Measurements from ENCODE around the gene MCF2L. TPM values are rescaled to one million over a fixed set of nuclear protein-coding genes. Genes with fewer than 3 reads are reported as not detected.

MCF2L gene
- polyA plus RNA-seq, 1 donor (not counting 4 experiments of a cell fraction or from before 2014, with no cell fraction given), result 0.14 TPM

DNA sequence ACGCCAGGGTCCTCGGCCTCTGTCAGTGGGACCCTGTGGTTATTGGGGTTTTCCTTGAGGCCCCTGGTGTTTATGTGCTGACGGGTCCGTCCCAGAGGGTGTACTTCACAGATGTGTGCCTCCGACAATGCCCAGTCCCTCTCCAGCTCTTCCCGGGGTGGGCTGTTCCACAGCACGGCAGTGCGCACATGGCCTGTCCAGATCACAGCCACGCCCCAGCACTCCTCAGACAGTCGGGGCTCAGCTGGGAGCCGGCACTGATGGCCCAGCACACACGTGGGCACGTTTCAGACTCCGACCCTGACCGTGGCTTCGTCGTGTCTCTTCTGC lies 119.6 kb downstream of the MCF2L start:
- no peak overlapping the region for H2AFZ ChIP-seq (ENCODE audit: control insufficient read depth, low read length)
- FAIRE-seq (no peak), DNase-seq (ENCODE audit: low read depth, low spot score) (no peak)
- no peak overlapping the region for H3K4me2 ChIP-seq (ENCODE audit: control insufficient read depth, extremely low read depth, insufficient read depth, low read depth, low read length)
- no peak overlapping the region for H3K27ac ChIP-seq (ENCODE audit: control insufficient read depth, insufficient read depth, low read length)
- TF ChIP-seq, protein P1, sequence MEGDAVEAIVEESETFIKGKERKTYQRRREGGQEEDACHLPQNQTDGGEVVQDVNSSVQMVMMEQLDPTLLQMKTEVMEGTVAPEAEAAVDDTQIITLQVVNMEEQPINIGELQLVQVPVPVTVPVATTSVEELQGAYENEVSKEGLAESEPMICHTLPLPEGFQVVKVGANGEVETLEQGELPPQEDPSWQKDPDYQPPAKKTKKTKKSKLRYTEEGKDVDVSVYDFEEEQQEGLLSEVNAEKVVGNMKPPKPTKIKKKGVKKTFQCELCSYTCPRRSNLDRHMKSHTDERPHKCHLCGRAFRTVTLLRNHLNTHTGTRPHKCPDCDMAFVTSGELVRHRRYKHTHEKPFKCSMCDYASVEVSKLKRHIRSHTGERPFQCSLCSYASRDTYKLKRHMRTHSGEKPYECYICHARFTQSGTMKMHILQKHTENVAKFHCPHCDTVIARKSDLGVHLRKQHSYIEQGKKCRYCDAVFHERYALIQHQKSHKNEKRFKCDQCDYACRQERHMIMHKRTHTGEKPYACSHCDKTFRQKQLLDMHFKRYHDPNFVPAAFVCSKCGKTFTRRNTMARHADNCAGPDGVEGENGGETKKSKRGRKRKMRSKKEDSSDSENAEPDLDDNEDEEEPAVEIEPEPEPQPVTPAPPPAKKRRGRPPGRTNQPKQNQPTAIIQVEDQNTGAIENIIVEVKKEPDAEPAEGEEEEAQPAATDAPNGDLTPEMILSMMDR (optimal IDR thresholded peaks at IDR 0.05 in 1 of 3, IDR thresholded peaks at IDR 0.05 in 1 of 3, conservative IDR thresholded peaks at IDR 0.05 in 1 of 3; ENCODE audit: extremely low read depth in 1 of 3, insufficient read depth in 2 of 3, low read length in 3 of 3), result no peak
- no peak for TF ChIP-seq EZH2 (IDR thresholded peaks at IDR 0.05; ENCODE audit: low read length)
- no peak overlapping the region for H3K9ac ChIP-seq (ENCODE audit: control insufficient read depth, extremely low read depth, insufficient read depth, low read length)
- H4K20me1 ChIP-seq (ENCODE audit: control insufficient read depth, extremely low read depth, insufficient read depth, low read length), result no peaks in the 10 kb centered on the region
- H3K9me1 ChIP-seq (ENCODE audit: control insufficient read depth, extremely low read depth, insufficient read depth, low read length), result no peaks in the 10 kb centered on the region
- no peaks in the 10 kb centered on the region for H3K9me3 ChIP-seq (ENCODE audit: control insufficient read depth, low read depth, low read length)
- dilution Hi-C loops (cut with MboI; ENCODE audit: extremely low pct_ligation_motif_present, low sequenced_read_pairs), result no loop called here
- no peaks in the 10 kb centered on the region for H3K4me1 ChIP-seq (ENCODE audit: control insufficient read depth, extremely low read depth, insufficient read depth, low read length)
- H3K79me2 ChIP-seq (ENCODE audit: control insufficient read depth, insufficient read depth, low read length), result no peaks in the 10 kb centered on the region
- H3K4me3 ChIP-seq (ENCODE audit: control insufficient read depth in 2 of 3, extremely low read depth in 1 of 3, insufficient read depth in 2 of 3, low read depth in 1 of 3, low read length in 3 of 3), result no peak overlapping the region
- H3K27me3 ChIP-seq (ENCODE audit: control insufficient read depth, extremely low read depth, insufficient read depth, low read length), result no peaks in the 10 kb centered on the region
- no peaks in the 10 kb centered on the region for H3K36me3 ChIP-seq (ENCODE audit: control insufficient read depth in 2 of 2, extremely low read depth in 1 of 2, insufficient read depth in 2 of 2, low read length in 2 of 2)

DNA sequence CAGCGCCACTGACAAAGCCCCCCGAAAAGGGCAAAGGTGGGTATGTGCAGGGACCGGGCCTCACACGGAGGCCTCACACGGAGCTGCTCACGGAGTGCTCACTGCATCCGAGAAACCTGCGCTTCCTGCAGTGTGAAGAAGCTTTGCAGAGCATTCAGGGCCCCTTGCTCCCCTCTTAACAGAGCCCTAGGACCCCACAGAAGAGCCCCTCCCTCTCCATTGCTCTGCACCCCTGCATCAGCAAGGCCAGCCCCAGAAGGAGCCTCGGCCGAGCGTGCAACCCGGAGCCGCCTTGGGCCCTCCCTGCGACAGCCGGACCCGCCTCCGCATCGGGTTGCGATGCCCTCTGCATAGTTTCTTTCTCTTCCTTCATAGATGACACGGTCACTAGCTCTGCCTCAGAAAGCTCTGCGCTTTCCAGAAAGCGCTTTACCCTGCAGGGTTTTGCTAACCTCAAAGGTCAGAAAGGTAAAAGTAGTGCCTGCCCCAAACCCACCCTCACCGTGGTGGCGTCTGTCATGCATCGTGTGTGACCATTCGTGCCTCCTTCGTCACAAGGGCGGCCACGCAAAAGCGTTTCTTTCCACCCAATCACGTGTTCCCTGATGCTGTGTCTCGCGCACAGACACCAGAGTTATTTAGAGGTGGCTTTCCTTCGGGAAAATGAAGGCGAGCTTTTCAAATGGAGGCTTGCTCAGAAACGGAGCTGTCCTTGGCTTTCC lies 120.8 kb downstream of the MCF2L start:
- Histone ChIP-seq H3K27me3 (ENCODE audit: control insufficient read depth, extremely low read depth, insufficient read depth, low read length) (no peaks in the 10 kb centered on the region), H3K9me3 (ENCODE audit: control insufficient read depth, low read depth, low read length) (no peaks in the 10 kb centered on the region), H3K9ac (ENCODE audit: control insufficient read depth, extremely low read depth, insufficient read depth, low read length) (no peak overlapping the region), H3K9me1 (ENCODE audit: control insufficient read depth, extremely low read depth, insufficient read depth, low read length) (no peaks in the 10 kb centered on the region), H4K20me1 (ENCODE audit: control insufficient read depth, extremely low read depth, insufficient read depth, low read length) (no peaks in the 10 kb centered on the region), H3K4me1 (ENCODE audit: control insufficient read depth, extremely low read depth, insufficient read depth, low read length) (no peaks in the 10 kb centered on the region), H3K27ac (ENCODE audit: control insufficient read depth, insufficient read depth, low read length) (no peak overlapping the region), H3K4me3 (ENCODE audit: control insufficient read depth in 2 of 3, extremely low read depth in 1 of 3, insufficient read depth in 2 of 3, low read depth in 1 of 3, low read length in 3 of 3) (no peak overlapping the region), H3K4me2 (ENCODE audit: control insufficient read depth, extremely low read depth, insufficient read depth, low read depth, low read length) (no peak overlapping the region), H3K36me3 (ENCODE audit: control insufficient read depth in 2 of 2, extremely low read depth in 1 of 2, insufficient read depth in 2 of 2, low read length in 2 of 2) (no peaks in the 10 kb centered on the region), H2AFZ (ENCODE audit: control insufficient read depth, low read length) (no peak overlapping the region), H3K79me2 (ENCODE audit: control insufficient read depth, insufficient read depth, low read length) (no peaks in the 10 kb centered on the region)
- no peak for TF ChIP-seq EZH2 (IDR thresholded peaks at IDR 0.05; ENCODE audit: low read length)
- TF ChIP-seq, protein P1 (optimal IDR thresholded peaks at IDR 0.05 in 1 of 3, IDR thresholded peaks at IDR 0.05 in 1 of 3, conservative IDR thresholded peaks at IDR 0.05 in 1 of 3; ENCODE audit: extremely low read depth in 1 of 3, insufficient read depth in 2 of 3, low read length in 3 of 3), result no peak
- DNase-seq (ENCODE audit: low read depth, low spot score) (no peak), FAIRE-seq (no peak)
- dilution Hi-C loops (cut with MboI; ENCODE audit: extremely low pct_ligation_motif_present, low sequenced_read_pairs), result no loop called here

All from keratinocyte (primary cell).